ENCODE measurements around the gene OR5P2.

OR5P2 gene

GRCh38 chr11:7796842-7797241, at the start of gene OR5P2:
Gene OR5P2 (minus strand): TSS chr11:7796942. CDS start chr11:7796942, 0 bp downstream.
- no peak within 1 kb of the TSS for H3K4me3 ChIP-seq (ENCODE audit: insufficient read length, low read depth)
- no peak within 1 kb of the TSS for H3K9ac ChIP-seq (ENCODE audit: insufficient read length, low read depth)
- TF ChIP-seq YY1 (IDR thresholded peaks at IDR 0.05; ENCODE audit: insufficient read depth, insufficient read length) (no peak), ZNF274 (IDR thresholded peaks at IDR 0.05; ENCODE audit: low read depth, low read length) (no peak), SUZ12 (IDR thresholded peaks at IDR 0.05; ENCODE audit: extremely low read depth, insufficient read depth, insufficient read length) (no peak)
- no peak for DNase-seq (ENCODE audit: low read depth, low spot score)
- H3K27me3 ChIP-seq (ENCODE audit: insufficient read depth, insufficient read length): no peaks in the 10 kb centered on the region
- peaks cover 9% of the 10 kb centered on the region; the same call in 1 of the 2 replicates for H3K9me3 ChIP-seq (ENCODE audit: insufficient read depth, low read length)
- no peaks in the 10 kb centered on the region for H3K4me1 ChIP-seq (ENCODE audit: insufficient read depth, insufficient read length)
- H3K36me3 ChIP-seq (ENCODE audit: insufficient read depth, insufficient read length, low read length): no peaks in the 10 kb centered on the region

GRCh38 chr11:7846003-7846402, 49.3 kb upstream of the OR5P2 start:
- Histone ChIP-seq H3K36me3 (ENCODE audit: insufficient read depth, insufficient read length, low read length) (no peaks in the 10 kb centered on the region), H3K4me3 (ENCODE audit: insufficient read length, low read depth) (no peak overlapping the region), H3K27me3 (ENCODE audit: insufficient read depth, insufficient read length) (no peaks in the 10 kb centered on the region), H3K9me3 (ENCODE audit: insufficient read depth, low read length) (no peaks in the 10 kb centered on the region), H3K9ac (ENCODE audit: insufficient read length, low read depth) (no peak overlapping the region), H3K4me1 (ENCODE audit: insufficient read depth, insufficient read length) (peaks cover 4% of the 10 kb centered on the region)
- DNase-seq (ENCODE audit: low read depth, low spot score): no peak
- TF ChIP-seq ZNF274 (IDR thresholded peaks at IDR 0.05; ENCODE audit: low read depth, low read length) (no peak), YY1 (IDR thresholded peaks at IDR 0.05; ENCODE audit: insufficient read depth, insufficient read length) (no peak), SUZ12 (IDR thresholded peaks at IDR 0.05; ENCODE audit: extremely low read depth, insufficient read depth, insufficient read length) (no peak)

- no peaks in the 10 kb centered on the region for H3K9me3 ChIP-seq (ENCODE audit: insufficient read depth, low read length)
- no peaks in the 10 kb centered on the region for H3K27me3 ChIP-seq (ENCODE audit: insufficient read depth, insufficient read length)
- H3K9ac ChIP-seq (ENCODE audit: insufficient read length, low read depth): no peak overlapping the region
- no peak for DNase-seq (ENCODE audit: low read depth, low spot score)
- no peak for TF ChIP-seq SUZ12 (IDR thresholded peaks at IDR 0.05; ENCODE audit: extremely low read depth, insufficient read depth, insufficient read length)
- TF ChIP-seq ZNF274 (IDR thresholded peaks at IDR 0.05; ENCODE audit: low read depth, low read length): no peak
- TF ChIP-seq YY1 (IDR thresholded peaks at IDR 0.05; ENCODE audit: insufficient read depth, insufficient read length): no peak
- H3K4me1 ChIP-seq (ENCODE audit: insufficient read depth, insufficient read length): peaks cover 4% of the 10 kb centered on the region
- H3K4me3 ChIP-seq (ENCODE audit: insufficient read length, low read depth): no peak overlapping the region
- no peaks in the 10 kb centered on the region for H3K36me3 ChIP-seq (ENCODE audit: insufficient read depth, insufficient read length, low read length)
Measured at GRCh38 chr11:7844986-7845385, 48.2 kb upstream of the OR5P2 start.

GRCh38 chr11:7844521-7844920, 47.8 kb upstream of the OR5P2 start:
- Histone ChIP-seq H3K36me3 (ENCODE audit: insufficient read depth, insufficient read length, low read length) (no peaks in the 10 kb centered on the region), H3K4me1 (ENCODE audit: insufficient read depth, insufficient read length) (peaks cover 4% of the 10 kb centered on the region), H3K9me3 (ENCODE audit: insufficient read depth, low read length) (no peaks in the 10 kb centered on the region), H3K4me3 (ENCODE audit: insufficient read length, low read depth) (no peak overlapping the region), H3K27me3 (ENCODE audit: insufficient read depth, insufficient read length) (no peaks in the 10 kb centered on the region), H3K9ac (ENCODE audit: insufficient read length, low read depth) (no peak overlapping the region)
- TF ChIP-seq YY1 (IDR thresholded peaks at IDR 0.05; ENCODE audit: insufficient read depth, insufficient read length): no peak
- no peak for TF ChIP-seq ZNF274 (IDR thresholded peaks at IDR 0.05; ENCODE audit: low read depth, low read length)
- TF ChIP-seq SUZ12 (IDR thresholded peaks at IDR 0.05; ENCODE audit: extremely low read depth, insufficient read depth, insufficient read length): no peak
- DNase-seq (ENCODE audit: low read depth, low spot score): no peak

GRCh38 chr11:7840578-7840977, 43.8 kb upstream of the OR5P2 start:
- H3K27me3 ChIP-seq (ENCODE audit: insufficient read depth, insufficient read length): no peaks in the 10 kb centered on the region
- TF ChIP-seq SUZ12 (IDR thresholded peaks at IDR 0.05; ENCODE audit: extremely low read depth, insufficient read depth, insufficient read length) (no peak), YY1 (IDR thresholded peaks at IDR 0.05; ENCODE audit: insufficient read depth, insufficient read length) (no peak), ZNF274 (IDR thresholded peaks at IDR 0.05; ENCODE audit: low read depth, low read length) (no peak)
- no peak overlapping the region for H3K4me3 ChIP-seq (ENCODE audit: insufficient read length, low read depth)

GRCh38 chr11:7833527-7833926, 36.8 kb upstream of the OR5P2 start:
- Histone ChIP-seq H3K27me3 (ENCODE audit: insufficient read depth, insufficient read length) (no peaks in the 10 kb centered on the region), H3K4me3 (ENCODE audit: insufficient read length, low read depth) (no peak overlapping the region), H3K4me1 (ENCODE audit: insufficient read depth, insufficient read length) (no peaks in the 10 kb centered on the region), H3K9me3 (ENCODE audit: insufficient read depth, low read length) (no peaks in the 10 kb centered on the region), H3K9ac (ENCODE audit: insufficient read length, low read depth) (no peak overlapping the region), H3K36me3 (ENCODE audit: insufficient read depth, insufficient read length, low read length) (no peaks in the 10 kb centered on the region)
- no peak for DNase-seq (ENCODE audit: low read depth, low spot score)
- TF ChIP-seq SUZ12 (IDR thresholded peaks at IDR 0.05; ENCODE audit: extremely low read depth, insufficient read depth, insufficient read length) (no peak), ZNF274 (IDR thresholded peaks at IDR 0.05; ENCODE audit: low read depth, low read length) (no peak), YY1 (IDR thresholded peaks at IDR 0.05; ENCODE audit: insufficient read depth, insufficient read length) (no peak)

More at GRCh38 chr11:7840578-7840977, 43.8 kb upstream of the OR5P2 start:
- no peak for DNase-seq (ENCODE audit: low read depth, low spot score)
- Histone ChIP-seq H3K36me3 (ENCODE audit: insufficient read depth, insufficient read length, low read length) (no peaks in the 10 kb centered on the region), H3K4me1 (ENCODE audit: insufficient read depth, insufficient read length) (no peaks in the 10 kb centered on the region), H3K9ac (ENCODE audit: insufficient read length, low read depth) (no peak overlapping the region), H3K9me3 (ENCODE audit: insufficient read depth, low read length) (no peaks in the 10 kb centered on the region)

GRCh38 chr11:7830740-7831139, 34.0 kb upstream of the OR5P2 start, which contains the start of gene OR5P3:
Gene OR5P3 (minus strand): TSS chr11:7830840.
- Histone ChIP-seq H3K4me1 (ENCODE audit: insufficient read depth, insufficient read length) (no peaks in the 10 kb centered on the region), H3K36me3 (ENCODE audit: insufficient read depth, insufficient read length, low read length) (no peaks in the 10 kb centered on the region), H3K4me3 (ENCODE audit: insufficient read length, low read depth) (no peak within 1 kb of the TSS), H3K27me3 (ENCODE audit: insufficient read depth, insufficient read length) (no peaks in the 10 kb centered on the region), H3K9ac (ENCODE audit: insufficient read length, low read depth) (no peak within 1 kb of the TSS), H3K9me3 (ENCODE audit: insufficient read depth, low read length) (no peaks in the 10 kb centered on the region)
- TF ChIP-seq SUZ12 (IDR thresholded peaks at IDR 0.05; ENCODE audit: extremely low read depth, insufficient read depth, insufficient read length): no peak
- DNase-seq (ENCODE audit: low read depth, low spot score): no peak
